Regular cardiac myocyte (primary cell): Measurements from ENCODE around the gene CNTNAP1. TPM values are rescaled to one million over a fixed set of nuclear protein-coding genes. Genes with fewer than 3 reads are reported as not detected.

ENCODE experiments used
- total RNA-seq: library from RNA; depleted of rRNA; stranded (reverse); fragments of >200 nt; gene quantifications from 2 replicates; pipeline ENCODE4 v1.2.3, GENCODE V29; 2014

CNTNAP1 gene
- total RNA-seq: 15.0 and 20.6 TPM in 2 replicates

DNA sequence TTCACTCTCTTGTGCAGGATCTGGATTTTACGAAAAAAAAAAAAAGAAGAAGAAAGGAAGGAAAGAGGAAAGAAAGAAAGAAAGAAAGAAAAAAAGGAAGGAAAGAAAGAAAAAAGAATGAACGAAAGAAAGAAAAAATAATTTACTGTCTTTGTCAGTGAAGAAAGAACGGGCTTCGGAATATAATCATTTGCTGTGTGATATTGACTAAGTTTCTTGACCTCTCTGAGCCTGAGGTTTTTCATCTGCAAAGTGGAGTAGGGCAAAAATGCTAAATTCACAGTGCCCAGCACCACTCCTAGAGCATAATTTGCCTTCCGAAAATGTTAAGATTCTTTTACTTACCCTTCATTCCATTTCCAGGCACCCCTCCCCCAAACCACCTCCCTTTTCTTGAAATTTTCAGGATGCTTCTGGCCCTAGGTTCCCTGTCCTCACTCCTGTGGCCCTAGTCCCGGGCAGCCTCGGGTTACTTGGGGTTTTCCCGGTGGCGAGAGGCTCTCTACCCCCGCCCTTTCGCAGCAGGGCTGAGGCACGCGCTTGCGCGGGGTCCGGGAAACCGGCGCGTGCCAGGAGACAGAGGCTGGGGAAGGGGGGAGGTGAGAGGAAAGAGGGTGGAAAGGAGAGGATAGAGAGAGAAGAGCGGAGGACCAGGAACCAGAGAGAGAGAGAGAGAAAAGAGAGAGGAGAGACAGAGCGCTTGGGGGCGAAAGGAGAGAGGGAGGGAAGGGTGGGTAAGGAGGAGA is at the start of gene CNTNAP1:
TSS of gene CNTNAP1 (plus strand) at position 556 of the 746 bp plus-strand sequence. CDS start 299 bp downstream, outside the sequence.

DNA sequence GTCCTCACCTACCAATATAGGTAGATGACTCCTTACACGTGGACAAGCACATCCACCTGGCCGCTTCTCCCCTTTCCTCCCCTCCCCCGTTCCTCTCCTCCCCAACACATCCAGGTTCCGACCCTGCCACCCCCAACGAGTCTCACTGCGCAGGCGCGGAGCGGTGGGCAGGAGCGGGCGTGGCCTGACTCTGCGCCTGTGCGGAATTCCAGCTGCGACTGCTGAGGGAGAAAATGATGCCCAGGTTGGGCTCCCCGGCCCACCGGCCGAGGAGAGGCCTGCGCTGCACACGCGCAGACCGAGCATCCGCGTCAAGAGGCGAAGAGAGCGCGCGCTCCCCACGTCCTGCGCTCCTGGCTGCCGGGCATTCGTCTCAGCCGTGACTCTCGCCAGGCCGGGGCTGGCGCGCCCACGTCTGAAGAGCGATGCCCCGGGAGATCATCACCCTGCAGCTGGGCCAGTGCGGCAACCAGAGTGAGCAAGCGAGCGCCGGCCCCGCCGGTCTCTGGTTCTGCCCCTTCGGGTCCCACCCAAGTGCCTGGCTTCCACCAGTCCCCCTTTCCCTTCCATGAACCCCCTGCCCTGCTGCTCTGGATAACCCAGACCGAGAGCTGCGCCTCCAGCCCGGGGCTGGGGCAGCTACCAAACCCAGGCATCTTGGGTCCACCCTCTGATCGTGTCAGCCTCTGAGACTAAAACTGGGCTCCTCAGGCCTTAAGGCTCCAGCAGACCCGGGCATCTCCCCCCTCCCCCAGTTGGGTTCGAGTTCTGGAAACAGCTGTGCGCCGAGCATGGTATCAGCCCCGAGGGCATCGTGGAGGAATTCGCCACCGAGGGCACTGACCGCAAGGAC is 23.0 kb upstream of the CNTNAP1 start, which contains the start of gene TUBG2:
TSS of gene TUBG2 (plus strand) at position 206 of the 853 bp plus-strand sequence. CDS start at position 426, 220 bp downstream.

DNA sequence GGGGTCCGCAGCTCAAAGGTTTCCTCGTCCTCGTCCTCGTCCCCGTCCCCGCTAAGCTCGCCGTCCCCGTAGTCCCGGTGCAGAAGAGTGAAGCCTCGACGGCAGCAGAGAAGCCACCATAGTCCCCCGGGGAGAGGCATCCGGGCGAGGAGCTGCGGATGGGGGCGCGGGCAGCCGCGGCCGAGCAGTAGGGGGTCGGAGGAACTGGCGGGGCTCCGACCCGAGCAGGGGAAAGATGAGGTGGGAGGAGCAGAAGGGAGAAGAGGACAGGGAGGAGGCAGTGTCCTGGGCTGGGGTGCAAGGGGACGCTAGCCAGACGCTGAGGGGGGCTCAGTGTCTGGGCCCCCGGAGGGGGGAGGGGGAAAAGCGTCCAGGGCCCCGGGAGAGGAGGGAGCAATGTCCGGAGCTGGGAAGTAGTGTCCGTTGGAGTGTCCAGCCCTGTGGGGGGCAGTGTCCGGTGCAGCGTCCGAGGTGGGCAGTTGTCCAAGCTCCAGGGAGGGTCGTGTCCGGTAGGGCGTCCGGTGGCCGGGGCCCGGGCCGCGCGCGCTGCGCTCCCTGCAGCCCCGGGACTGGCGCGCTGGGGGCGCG is 5.8 kb upstream of the CNTNAP1 start, which contains the start of gene PLEKHH3:
TSS of gene PLEKHH3 (minus strand) at position 571 of the 588 bp plus-strand sequence. CDS start at position 140, 431 bp downstream.

DNA sequence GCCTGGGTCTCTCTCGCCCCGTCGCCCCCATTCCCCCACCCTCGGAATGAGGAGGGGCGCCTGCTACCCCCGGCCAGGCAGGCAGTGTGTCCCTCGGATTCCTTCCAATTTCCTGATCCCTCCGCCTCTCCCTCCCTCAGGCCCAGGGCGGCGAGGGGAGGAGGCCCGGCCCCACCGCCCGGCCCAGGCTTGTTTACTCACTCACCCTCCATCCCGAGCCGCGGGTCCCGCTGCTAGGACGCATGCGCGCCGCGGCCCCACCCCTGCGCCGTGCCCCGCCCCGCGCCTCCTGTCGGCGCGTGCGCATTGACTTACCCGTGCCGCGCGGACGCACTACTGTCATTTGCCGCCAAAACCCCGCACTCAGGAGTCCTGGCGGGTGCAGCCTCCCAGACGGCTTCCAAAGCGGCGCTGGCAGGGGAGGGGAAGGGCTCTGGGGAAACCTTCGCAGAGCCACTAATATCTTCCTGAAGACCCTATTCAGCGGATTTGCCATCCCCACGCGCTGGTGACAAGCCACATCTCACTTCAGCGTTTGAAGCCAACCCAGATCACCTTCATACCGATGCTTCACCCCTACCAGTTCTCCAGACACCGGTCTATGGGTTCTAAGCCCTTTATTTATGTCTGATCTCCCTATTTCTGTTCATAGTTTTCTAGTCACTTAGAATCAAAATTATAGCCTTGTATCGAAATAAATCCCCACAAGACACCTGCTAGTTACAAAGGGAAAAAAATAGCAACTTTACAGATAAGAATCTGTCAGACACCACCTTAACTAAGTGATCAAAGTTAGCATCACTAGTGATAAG is 62.7 kb downstream of the CNTNAP1 start, which contains the start of gene EZH1:
TSS of gene EZH1 (minus strand) at position 235 of the 812 bp plus-strand sequence. CDS start 16,099 bp downstream, outside the sequence.

Other genes starting within 250 kb of the CNTNAP1 start
- gene ATP6V0A1, start 223.7 kb upstream of the CNTNAP1 start, total RNA-seq: 31.2 and 73.6 TPM in 2 replicates
- 24.3 and 50.7 TPM in 2 replicates for gene NAGLU, start 146.3 kb upstream of the CNTNAP1 start, total RNA-seq
- 5.4 and 8.6 TPM in 2 replicates for gene HSD17B1, start 129.6 kb upstream of the CNTNAP1 start, total RNA-seq
- 7.0 and 18.6 TPM in 2 replicates for gene COASY, start 120.4 kb upstream of the CNTNAP1 start, total RNA-seq
- 32.1 and 65.4 TPM in 2 replicates for gene MLX, start 115.4 kb upstream of the CNTNAP1 start, total RNA-seq
- 2.3 and 16.3 TPM in 2 replicates for gene PSMC3IP, start 104.8 kb upstream of the CNTNAP1 start, total RNA-seq
- 73.0 and 74.8 TPM in 2 replicates for gene RETREG3, start 73.2 kb upstream of the CNTNAP1 start, total RNA-seq
- 20.3 and 42.2 TPM in 2 replicates for gene TUBG1, start 72.8 kb upstream of the CNTNAP1 start, total RNA-seq
- gene TUBG2, start 23.2 kb upstream of the CNTNAP1 start, total RNA-seq: 4.8 and 11.6 TPM in 2 replicates
- 10.7 and 11.6 TPM in 2 replicates for gene PLEKHH3, start 5.5 kb upstream of the CNTNAP1 start, total RNA-seq
- 3.6 and 6.8 TPM in 2 replicates for gene CCR10, start 688 bp upstream of the CNTNAP1 start, total RNA-seq
- 7.7 and 20.0 TPM in 2 replicates for gene EZH1, start 62.5 kb downstream of the CNTNAP1 start, total RNA-seq
- gene RAMP2, start 78.7 kb downstream of the CNTNAP1 start, total RNA-seq: under 0.01 and 0.58 TPM in 2 replicates
- gene VPS25, start 90.9 kb downstream of the CNTNAP1 start, total RNA-seq: 65.7 and 92.6 TPM in 2 replicates
- 3.5 and 4.5 TPM in 2 replicates for gene WNK4, start 98.1 kb downstream of the CNTNAP1 start, total RNA-seq
- 48.8 and 70.4 TPM in 2 replicates for gene COA3, start 116.2 kb downstream of the CNTNAP1 start, total RNA-seq
- gene CNTD1, start 116.3 kb downstream of the CNTNAP1 start, total RNA-seq: under 0.01 and 0.19 TPM in 2 replicates
- 123 and 167 TPM in 2 replicates for gene BECN1, start 141.8 kb downstream of the CNTNAP1 start, total RNA-seq
- gene PSME3, start 150.9 kb downstream of the CNTNAP1 start, total RNA-seq: 51.3 and 131 TPM in 2 replicates
- gene AOC2, start 162.0 kb downstream of the CNTNAP1 start, total RNA-seq: 0.28 and 0.38 TPM in 2 replicates
- under 0.01 and 2.0 TPM in 2 replicates for gene AOC3, start 168.7 kb downstream of the CNTNAP1 start, total RNA-seq
- gene G6PC1, start 218.3 kb downstream of the CNTNAP1 start, total RNA-seq: not detected in 2 replicates